Gastrocnemius medialis (tissue), 4 donors: ENCODE measurements around the gene TNRC6B.

Source experiments
- POLR2A ChIP-seq, 2 donors: fragments of 450-650 bp; IDR thresholded peaks; one replicate each; pipeline ENCODE4 v1.6.1; 2017; ENCODE audit warnings: antibody characterized with exemption in 2 of 2, mild to moderate bottlenecking in 2 of 2, moderate library complexity in 2 of 2
- TF ChIP-seq, protein P1 (sequence below), 5 experiments: fragments of 450-650 bp in 3 of 5; fragments of 200-600 bp in 2 of 5; sonication (generic) in 2 of 5; IDR thresholded peaks in 4 of 5; conservative IDR thresholded peaks in 1 of 5; 1 replicate in 4 of 5; 2 replicates in 1 of 5; pipeline ENCODE4 v1.5.1; 2016 to 2019; ENCODE audit warnings: antibody characterized with exemption in 5 of 5, mild to moderate bottlenecking in 3 of 5, moderate library complexity in 3 of 5

DNA sequence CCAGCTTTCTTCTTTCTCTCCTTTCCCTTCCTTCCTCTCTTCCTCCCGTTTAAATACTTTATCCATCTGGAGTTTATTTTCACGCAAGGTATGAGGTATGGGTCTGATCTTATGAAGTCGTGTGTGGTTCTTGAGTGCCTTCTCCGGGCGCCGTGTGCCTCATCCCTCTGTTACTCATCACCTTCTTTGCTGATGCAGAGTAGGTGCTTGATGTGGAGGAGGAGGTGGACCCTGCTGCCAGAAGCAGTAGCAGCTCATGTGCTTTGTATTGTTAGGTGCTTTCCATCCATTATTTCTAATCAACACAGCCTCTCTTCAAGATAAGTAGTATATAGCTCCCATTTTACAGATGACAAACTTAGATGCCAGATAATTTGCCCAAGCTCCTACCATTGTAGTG lies 47.0 kb downstream of the TNRC6B start:
- TF ChIP-seq, protein P1, sequence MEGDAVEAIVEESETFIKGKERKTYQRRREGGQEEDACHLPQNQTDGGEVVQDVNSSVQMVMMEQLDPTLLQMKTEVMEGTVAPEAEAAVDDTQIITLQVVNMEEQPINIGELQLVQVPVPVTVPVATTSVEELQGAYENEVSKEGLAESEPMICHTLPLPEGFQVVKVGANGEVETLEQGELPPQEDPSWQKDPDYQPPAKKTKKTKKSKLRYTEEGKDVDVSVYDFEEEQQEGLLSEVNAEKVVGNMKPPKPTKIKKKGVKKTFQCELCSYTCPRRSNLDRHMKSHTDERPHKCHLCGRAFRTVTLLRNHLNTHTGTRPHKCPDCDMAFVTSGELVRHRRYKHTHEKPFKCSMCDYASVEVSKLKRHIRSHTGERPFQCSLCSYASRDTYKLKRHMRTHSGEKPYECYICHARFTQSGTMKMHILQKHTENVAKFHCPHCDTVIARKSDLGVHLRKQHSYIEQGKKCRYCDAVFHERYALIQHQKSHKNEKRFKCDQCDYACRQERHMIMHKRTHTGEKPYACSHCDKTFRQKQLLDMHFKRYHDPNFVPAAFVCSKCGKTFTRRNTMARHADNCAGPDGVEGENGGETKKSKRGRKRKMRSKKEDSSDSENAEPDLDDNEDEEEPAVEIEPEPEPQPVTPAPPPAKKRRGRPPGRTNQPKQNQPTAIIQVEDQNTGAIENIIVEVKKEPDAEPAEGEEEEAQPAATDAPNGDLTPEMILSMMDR (IDR thresholded peaks at IDR 0.05 in 4 of 5, conservative IDR thresholded peaks at IDR 0.05 in 1 of 5): no peak
- TF ChIP-seq POLR2A (IDR thresholded peaks at IDR 0.05): no peak
